Heart left ventricle (tissue), 16 donors: Measurements from ENCODE around the gene ENTR1. TPM values are rescaled to one million over a fixed set of nuclear protein-coding genes. Genes with fewer than 3 reads are reported as not detected.

Experiments used
- ATAC-seq, 4 donors: fragments of 200-7000 bp; cut with Tn5 transposase; one replicate each; pipeline ENCODE4 v1.9.1; 2020 to 2022; ENCODE audit warnings: moderate library complexity in 4 of 4, mild to moderate bottlenecking in 3 of 4, moderate number of reproducible peaks in 1 of 4
- DNase-seq, 5 donors: peaks; one replicate each; pipeline ENCODE4 v3.0.0-alpha.2; 2020
- H3K27ac ChIP-seq, 12 donors: fragments of 200-600 bp; sonication (generic) in 4 of 12; one replicate each; pipeline versions ENCODE4 v1.5.0 to v1.8.0; 2016 to 2022; ENCODE audit warnings: mild to moderate bottlenecking in 2 of 12
- H3K27me3 ChIP-seq, 9 donors: fragments of 200-600 bp; sonication (generic) in 2 of 9; one replicate each; pipeline versions ENCODE4 v1.5.1 to v1.8.0; 2016 to 2022; ENCODE audit warnings: mild to moderate bottlenecking in 3 of 9
- H3K36me3 ChIP-seq, 9 donors: fragments of 200-600 bp; sonication (generic) in 2 of 9; one replicate each; pipeline versions ENCODE4 v1.5.0 to v1.8.0; 2018 to 2022; ENCODE audit warnings: mild to moderate bottlenecking in 2 of 9
- H3K4me1 ChIP-seq, 12 donors: fragments of 200-600 bp; sonication (generic) in 4 of 12; one replicate each; pipeline versions ENCODE4 v1.5.0 to v1.8.0; 2016 to 2022; ENCODE audit warnings: mild to moderate bottlenecking in 3 of 12
- H3K4me3 ChIP-seq, 12 donors: fragments of 200-600 bp; sonication (generic) in 4 of 12; one replicate each; pipeline versions ENCODE4 v1.5.0 to v1.8.0; 2017 to 2022; ENCODE audit warnings: mild to moderate bottlenecking in 9 of 12, moderate library complexity in 4 of 12
- H3K9me3 ChIP-seq, 12 donors: fragments of 200-600 bp; sonication (generic) in 4 of 12; one replicate each; pipeline versions ENCODE4 v1.5.0 to v1.8.0; 2016 to 2022; ENCODE audit warnings: mild to moderate bottlenecking in 1 of 12
- CTCF ChIP-seq, 12 donors: fragments of 200-600 bp; sonication (generic) in 4 of 12; IDR thresholded peaks; one replicate each; pipeline versions ENCODE4 v1.5.0 to v1.8.0; 2018 to 2022; ENCODE audit warnings: antibody characterized with exemption in 12 of 12, mild to moderate bottlenecking in 5 of 12
- POLR2A ChIP-seq, 2 donors: fragments of 450-650 bp; IDR thresholded peaks; one replicate each; pipeline ENCODE4 v1.6.1; 2017; ENCODE audit warnings: antibody characterized with exemption in 2 of 2, mild to moderate bottlenecking in 2 of 2, moderate library complexity in 2 of 2
- WGBS, 4 donors: extraction: QIAGEN DNeasy Blood & Tissue Kit in 2 of 4; methylation state at CpG; one replicate each; pipeline versions ENCODE4 v1.1.5 to v1.1.7; 2013 to 2018; 5-methylcytosine and 5-hydroxymethylcytosine counted together
- intact Hi-C, 10 donors: fragments of 100-400 bp; cut with DNase I; formaldehyde crosslinking; loops; one replicate each; pipeline versions ENCODE4 v1.11.1 to v1.14.2; 2022
- polyA plus RNA-seq, 2 donors: library from polyadenylated mRNA; stranded (reverse); fragments of 200-250 nt; gene quantifications; one replicate each; pipeline ENCODE4 v1.2.3, GENCODE V29; 2013
- total RNA-seq, 9 donors: library from RNA; depleted of rRNA in 2 of 9; stranded (reverse); fragments of >200 nt in 2 of 9; fragmentation: NEBNext Ultra II Directional in 3 of 9; extraction: Animal tissue kit (Norgen Biotek cat#: 25700) in 3 of 9; gene quantifications; one replicate each; pipeline versions ENCODE4 v1.1.0 to v1.2.4, GENCODE V29; 2016 to 2023
- donor health status: ischemic (EF 13 %, LVEDD 7.1; RV severe dilation, severe dysfunction).
- donor health status: healthy with polysubstance abuse.
- donor health status: DM: no; HTN: yes; CAD: no.
- donor health status: DM: no; HTN: no; CAD: no.
- donor health status: ischemic (EF 25% LVEDD 6.9; RV normal size, moderate dysfunction).
- donor health status: ischemic (EF 25% LVEDD 5.7; RV mildly dilated, moderate dysfunction).
- donor health status: healthy.
- donor health status: DM: yes; HTN: yes; CAD: no.
- donor health status: ischemic (EF 35%, LVEDD 5.7; RV mildly dilated, moderate dysfunction).
- donor health status: nonischemic (EF 11% LVEDD 7.7; RV severe dilation, severe dysfunction).
- donor health status: DM: yes; HTN: yes; CAD: no.
- donor health status: PGD.
- donor health status: ischemic (EF 29% LVEDD 5.4; RV normal size, mild dysfunction).
- donor health status: nonischemic (EF 23%, LVEDD 6.1; RV moderate dilation, normal function).

Gene ENTR1
- total and polyA plus RNA-seq, 11 donors: 11.8 to 27.7 (median 18.4) TPM

- ATAC-seq (no peak), DNase-seq (no peak)
- no peaks in the 10 kb centered on the region for H3K27me3 ChIP-seq
- 87 to 97% (median 91%) methylated on average over 15 to 32 of the region's 32 CpGs for WGBS, 4 donors
- TF ChIP-seq CTCF (IDR thresholded peaks at IDR 0.05) (no peak), POLR2A (IDR thresholded peaks at IDR 0.05) (no peak)
- H3K27ac ChIP-seq: no peak overlapping the region
- peaks cover 0 to 47% (median 20%) of the 10 kb centered on the region in 9 donors for H3K36me3 ChIP-seq
- H3K4me1 ChIP-seq: peaks cover 0 to 28% (median 6%) of the 10 kb centered on the region in 12 donors
- no peaks in the 10 kb centered on the region for H3K9me3 ChIP-seq
- H3K4me3 ChIP-seq: no peak overlapping the region
- intact Hi-C loops: no loop called here
Observed at GRCh38 chr9:136377341-136378169, 32.9 kb downstream of the ENTR1 start.

GRCh38 chr9:136376457-136376856 lies 34.0 kb downstream of the ENTR1 start:
- Histone ChIP-seq H3K4me1 (peaks cover 0 to 25% (median 6%) of the 10 kb centered on the region in 12 donors), H3K27ac (no peak overlapping the region), H3K36me3 (peaks cover 0 to 36% (median 10%) of the 10 kb centered on the region in 9 donors), H3K27me3 (no peaks in the 10 kb centered on the region), H3K9me3 (no peaks in the 10 kb centered on the region), H3K4me3 (no peak overlapping the region)
- TF ChIP-seq POLR2A (IDR thresholded peaks at IDR 0.05) (no peak), CTCF (IDR thresholded peaks at IDR 0.05) (no peak)
- intact Hi-C loops: no loop called here
- DNase-seq (no peak), ATAC-seq (no peak)
- WGBS, 4 donors: 63 to 82% (median 79%) methylated on average over 5 to 8 of the region's 8 CpGs

GRCh38 chr9:136375096-136375495 lies 35.3 kb downstream of the ENTR1 start:
- H3K9me3 ChIP-seq: no peaks in the 10 kb centered on the region
- no peak for DNase-seq
- ATAC-seq: no peak
- H3K4me1 ChIP-seq: peaks cover 0 to 25% (median 5%) of the 10 kb centered on the region in 12 donors
- H3K36me3 ChIP-seq: peaks cover 0 to 22% (median under 1%) of the 10 kb centered on the region in 9 donors
- no peak overlapping the region for H3K4me3 ChIP-seq
- intact Hi-C loops: no loop called here
- TF ChIP-seq POLR2A (IDR thresholded peaks at IDR 0.05) (no peak), CTCF (IDR thresholded peaks at IDR 0.05) (no peak)
- 92 to 96% (median 94%) methylated on average over 8 to 12 of the region's 12 CpGs for WGBS, 4 donors
- no peak overlapping the region for H3K27ac ChIP-seq
- H3K27me3 ChIP-seq: no peaks in the 10 kb centered on the region

GRCh38 chr9:136374183-136374575 lies 36.2 kb downstream of the ENTR1 start:
- 88 to 97% (median 92%) methylated on average over 10 to 14 of the region's 14 CpGs for WGBS, 4 donors
- Histone ChIP-seq H3K9me3 (no peaks in the 10 kb centered on the region), H3K27me3 (no peaks in the 10 kb centered on the region), H3K27ac (no peak overlapping the region), H3K36me3 (peaks cover 0 to 13% (median 0%) of the 10 kb centered on the region in 9 donors), H3K4me1 (peaks cover 0 to 25% (median 5%) of the 10 kb centered on the region in 12 donors), H3K4me3 (peak overlapping the region in 1 of 12 donors; percentile 63)
- no peak for ATAC-seq
- TF ChIP-seq POLR2A (IDR thresholded peaks at IDR 0.05) (no peak), CTCF (IDR thresholded peaks at IDR 0.05) (no peak)
- intact Hi-C loops: no loop called here
- no peak for DNase-seq
